ENCODE measurements around the gene CADPS.

Gene CADPS

GRCh38 chr3:62592408-62592807, 282.8 kb downstream of the CADPS start:
- TF ChIP-seq POLR2AphosphoS5 (IDR thresholded peaks at IDR 0.05; ENCODE audit: low read depth) (no peak), GABPA (IDR thresholded peaks at IDR 0.05; ENCODE audit: low read depth) (no peak), CTCF (IDR thresholded peaks at IDR 0.05; ENCODE audit: insufficient read depth, low read length) (no peak), REST (IDR thresholded peaks at IDR 0.05; ENCODE audit: insufficient replicate concordance, low read depth) (no peak), SPI1 (IDR thresholded peaks at IDR 0.05; ENCODE audit: borderline replicate concordance, low read depth) (no peak)

GRCh38 chr3:62589078-62589477, 286.1 kb downstream of the CADPS start:
- no peak overlapping the region for H3K4me3 ChIP-seq (replicated peaks; ENCODE audit: insufficient read depth, low read length)
- DNase-seq (ENCODE audit: low read depth in 1 of 2, low spot score in 1 of 2), result no peak
- no peak overlapping the region for H3K27ac ChIP-seq (replicated peaks)
- TF ChIP-seq SPI1 (IDR thresholded peaks at IDR 0.05; ENCODE audit: borderline replicate concordance, low read depth) (no peak), GABPA (IDR thresholded peaks at IDR 0.05; ENCODE audit: low read depth) (no peak), CTCF (IDR thresholded peaks at IDR 0.05; ENCODE audit: insufficient read depth, low read length) (no peak), REST (IDR thresholded peaks at IDR 0.05; ENCODE audit: insufficient replicate concordance, low read depth) (no peak), POLR2AphosphoS5 (IDR thresholded peaks at IDR 0.05; ENCODE audit: low read depth) (no peak)
- no peaks in the 10 kb centered on the region for H3K27me3 ChIP-seq (ENCODE audit: insufficient read depth, poor library complexity, severe bottlenecking)

More at GRCh38 chr3:62592408-62592807, 282.8 kb downstream of the CADPS start:
- Histone ChIP-seq H3K27ac (replicated peaks) (no peak overlapping the region), H3K4me3 (replicated peaks; ENCODE audit: insufficient read depth, low read length) (no peak overlapping the region), H3K27me3 (ENCODE audit: insufficient read depth, poor library complexity, severe bottlenecking) (no peaks in the 10 kb centered on the region)
- DNase-seq (ENCODE audit: low read depth in 1 of 2, low spot score in 1 of 2), result no peak

GRCh38 chr3:62587579-62588031, 287.6 kb downstream of the CADPS start:
- no peak overlapping the region for H3K27ac ChIP-seq (replicated peaks)
- TF ChIP-seq POLR2AphosphoS5 (IDR thresholded peaks at IDR 0.05; ENCODE audit: low read depth) (no peak), CTCF (IDR thresholded peaks at IDR 0.05; ENCODE audit: insufficient read depth, low read length) (no peak), GABPA (IDR thresholded peaks at IDR 0.05; ENCODE audit: low read depth) (no peak)
- H3K4me3 ChIP-seq (replicated peaks; ENCODE audit: insufficient read depth, low read length), result no peak overlapping the region
- no peak for DNase-seq (ENCODE audit: low read depth in 1 of 2, low spot score in 1 of 2)
- no peaks in the 10 kb centered on the region for H3K27me3 ChIP-seq (ENCODE audit: insufficient read depth, poor library complexity, severe bottlenecking)

- no peak overlapping the region for H3K27ac ChIP-seq (replicated peaks)
- TF ChIP-seq CTCF (IDR thresholded peaks at IDR 0.05; ENCODE audit: insufficient read depth, low read length), result no peak
- no peak for TF ChIP-seq REST (IDR thresholded peaks at IDR 0.05; ENCODE audit: insufficient replicate concordance, low read depth)
- TF ChIP-seq POLR2AphosphoS5 (IDR thresholded peaks at IDR 0.05; ENCODE audit: low read depth), result no peak
- TF ChIP-seq SPI1 (IDR thresholded peaks at IDR 0.05; ENCODE audit: borderline replicate concordance, low read depth), result no peak
- no peak for TF ChIP-seq GABPA (IDR thresholded peaks at IDR 0.05; ENCODE audit: low read depth)
- no peak for DNase-seq (ENCODE audit: low read depth in 1 of 2, low spot score in 1 of 2)
- no peak overlapping the region for H3K4me3 ChIP-seq (replicated peaks; ENCODE audit: insufficient read depth, low read length)
- no peaks in the 10 kb centered on the region for H3K27me3 ChIP-seq (ENCODE audit: insufficient read depth, poor library complexity, severe bottlenecking)
Observed at GRCh38 chr3:62587169-62587568, 288.0 kb downstream of the CADPS start.
